ENCODE data around the gene XYLT1. TPM values are rescaled to one million over a fixed set of nuclear protein-coding genes. Genes with fewer than 3 reads are reported as not detected.

The XYLT1 gene
- total and polyA plus RNA-seq, 2 of the 8 experiments (the other 6 are each of a cell fraction or from before 2014, with no cell fraction given): 6.6 to 25.4 TPM

- TF ChIP-seq, protein P1, sequence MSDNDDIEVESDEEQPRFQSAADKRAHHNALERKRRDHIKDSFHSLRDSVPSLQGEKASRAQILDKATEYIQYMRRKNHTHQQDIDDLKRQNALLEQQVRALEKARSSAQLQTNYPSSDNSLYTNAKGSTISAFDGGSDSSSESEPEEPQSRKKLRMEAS (IDR thresholded peaks at IDR 0.05): no peak
- TF ChIP-seq BRCA1 (IDR thresholded peaks at IDR 0.05; ENCODE audit: low read depth, low read length) (no peak), USF2 (IDR thresholded peaks at IDR 0.05; ENCODE audit: low read length) (no peak), KDM5A (IDR thresholded peaks at IDR 0.05; ENCODE audit: low read length) (no peak), POU5F1 (IDR thresholded peaks at IDR 0.05; ENCODE audit: low read depth, low read length) (no peak)
These were observed 36.9 kb downstream of the XYLT1 start (continued) for GRCh38 chr16:17433577-17434451.

Data from H1 (cell line).